Inflammatory macrophage (primary cell): ENCODE results near the gene SP6.

Experiments
- DNase-seq, 2 donors: peaks; one replicate each; pipeline ENCODE4 v3.0.0-alpha.2; 2020 to 2022

Gene SP6

DNA sequence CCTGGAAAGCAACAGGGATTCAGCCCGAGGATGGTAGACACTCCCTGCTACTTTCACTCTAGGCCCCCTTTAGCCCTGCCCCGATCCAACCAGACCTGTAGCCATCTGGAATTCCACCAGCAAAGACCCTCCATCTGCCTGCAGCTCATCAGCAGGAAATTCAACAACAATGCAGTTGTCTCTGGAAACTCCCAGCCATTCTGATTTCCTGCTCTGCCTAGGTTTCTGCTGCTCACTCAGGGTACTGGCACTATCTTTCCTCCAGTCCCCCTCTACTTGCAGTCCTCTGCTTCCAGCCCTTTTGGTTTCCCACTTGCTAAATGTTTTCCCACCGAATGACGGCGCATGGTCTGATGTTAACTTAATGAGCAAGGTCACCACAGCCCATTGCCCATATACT lies 2.7 kb upstream of the SP6 start:
- DNase-seq, result no peak

DNA sequence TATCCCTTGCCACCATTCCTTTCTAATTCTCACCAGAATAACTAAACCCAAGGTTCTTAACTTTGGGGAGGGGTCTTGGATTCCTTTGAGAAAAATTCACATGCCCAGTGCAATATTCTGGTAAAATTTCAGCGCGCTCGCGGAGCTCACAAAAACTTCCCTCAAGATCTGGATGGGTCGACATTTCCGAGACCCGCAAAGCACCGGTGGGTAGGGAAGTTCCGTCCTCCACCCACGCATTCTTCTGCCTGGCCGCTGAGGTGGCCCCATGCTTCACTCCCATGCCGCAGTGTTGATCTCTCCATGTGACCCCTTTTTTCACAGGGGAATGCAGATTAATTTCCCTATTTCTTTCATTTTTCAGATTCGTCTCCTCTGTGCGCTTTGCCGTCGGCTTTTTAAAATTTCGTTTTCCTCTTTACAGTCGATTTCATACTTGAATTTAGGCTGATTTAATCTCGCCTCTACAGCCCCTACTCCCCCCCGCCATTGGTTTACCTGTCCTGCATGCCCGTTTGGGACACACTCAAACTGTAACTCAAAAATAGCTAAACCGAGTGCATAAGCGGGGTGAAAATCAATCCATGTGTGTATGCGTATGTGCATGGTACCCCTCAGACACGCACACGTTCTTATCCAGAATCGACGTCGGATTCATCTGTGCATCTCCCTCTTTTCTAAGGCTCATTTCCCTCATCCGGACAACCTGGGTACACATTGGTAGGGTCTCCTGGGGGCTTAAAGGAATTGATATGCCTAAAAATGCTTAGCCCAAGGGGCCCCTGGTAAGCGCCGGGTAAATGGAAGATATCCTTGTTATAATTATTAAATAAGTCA lies 1.4 kb upstream of the SP6 start:
- peak in 1 of 2 donors; percentile 59 for DNase-seq

DNA sequence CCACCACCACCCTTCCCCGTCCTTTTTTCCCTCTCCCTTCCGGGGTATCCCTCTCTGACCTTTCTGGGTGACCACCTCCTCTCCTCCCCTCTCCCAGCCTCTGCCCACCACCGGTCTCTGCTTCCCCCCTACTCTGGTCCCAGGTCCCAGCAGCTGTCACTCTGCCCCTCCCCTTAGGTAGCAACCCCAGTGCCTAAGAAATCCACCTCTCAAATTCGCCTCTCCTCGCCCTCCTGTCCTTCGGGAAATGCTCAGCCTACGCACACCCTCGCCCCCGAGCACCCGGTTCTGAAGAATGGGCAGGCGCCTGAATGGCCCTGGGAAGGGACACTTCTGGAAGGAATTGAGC lies 775 bp upstream of the SP6 start:
- no peak for DNase-seq

DNA sequence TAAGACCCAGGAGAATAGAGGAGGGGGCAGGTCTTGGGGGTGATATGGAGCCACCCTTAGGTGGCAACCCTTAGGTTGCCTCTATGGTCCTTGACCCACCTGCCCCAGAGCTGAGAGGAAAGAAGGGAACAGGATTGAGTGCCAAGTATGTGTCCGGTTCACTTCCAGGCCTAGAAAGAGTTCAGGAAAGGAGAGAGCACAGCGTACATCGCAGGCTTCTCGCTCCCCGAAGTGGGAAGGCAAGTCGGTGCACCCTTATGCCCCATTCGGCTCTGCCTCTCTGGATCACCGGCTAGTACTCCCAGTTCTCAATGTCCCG lies 631 bp downstream of the SP6 start:
- no peak for DNase-seq

DNA sequence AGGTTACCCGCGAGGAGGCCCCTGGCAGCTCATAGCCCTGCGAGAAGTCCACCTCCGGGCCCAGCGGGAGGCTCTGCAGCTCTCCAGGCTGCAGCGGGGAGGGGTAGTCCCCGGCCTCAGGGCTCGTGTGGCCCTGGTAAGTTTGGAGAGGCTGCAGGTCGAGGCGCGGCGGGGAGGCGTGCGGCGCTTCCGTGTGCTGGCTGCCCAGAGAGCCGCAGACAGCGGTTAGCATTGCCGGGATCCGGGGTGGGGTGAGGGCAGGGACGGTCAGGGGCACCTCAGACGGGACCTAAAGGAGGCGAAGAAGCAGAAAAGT lies 2.8 kb downstream of the SP6 start:
- DNase-seq, result no peak

DNA sequence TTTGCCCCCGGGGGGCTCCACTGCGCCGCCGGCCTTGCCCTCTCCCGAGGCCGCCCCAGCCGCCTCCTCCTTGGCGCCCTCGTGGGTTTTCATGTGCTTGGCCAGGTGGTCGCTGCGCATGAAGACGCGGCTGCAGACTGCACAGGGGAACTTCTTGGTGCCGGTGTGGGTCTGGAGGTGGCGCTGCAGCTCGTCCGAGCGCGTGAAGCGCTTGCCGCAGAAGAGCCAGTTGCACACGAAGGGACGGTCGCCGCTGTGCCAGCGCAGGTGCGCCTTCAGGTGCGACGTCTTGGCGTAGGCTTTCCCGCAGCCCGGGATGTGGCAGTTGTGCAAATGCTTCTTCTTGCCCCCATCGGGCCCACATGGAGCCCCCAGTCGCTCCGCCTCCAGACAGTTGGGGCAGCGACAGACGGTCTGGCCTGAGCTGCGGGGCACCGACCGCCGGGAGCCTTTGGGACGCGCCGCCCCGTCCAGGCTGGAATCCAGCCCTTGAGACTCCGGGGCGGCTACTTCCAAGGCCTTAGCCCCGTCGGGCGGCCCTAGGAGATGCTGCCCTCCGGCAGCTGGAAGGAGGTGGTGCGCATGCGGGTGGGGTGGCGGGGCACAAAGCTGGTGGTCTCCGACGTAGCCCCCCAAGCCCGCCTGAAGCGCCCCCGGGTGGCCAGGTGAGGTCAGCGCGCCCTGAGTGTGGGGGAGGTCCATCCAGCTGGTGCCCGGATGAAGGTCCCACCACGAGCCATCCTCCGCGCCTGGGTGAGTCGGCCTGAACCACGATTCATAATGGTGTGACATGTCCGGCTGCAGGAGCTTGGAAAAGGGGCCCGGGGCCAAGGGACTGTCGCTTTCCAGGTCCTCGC lies 3.4 kb downstream of the SP6 start:
- DNase-seq, result peak in 1 of 2 donors; percentile 24

DNA sequence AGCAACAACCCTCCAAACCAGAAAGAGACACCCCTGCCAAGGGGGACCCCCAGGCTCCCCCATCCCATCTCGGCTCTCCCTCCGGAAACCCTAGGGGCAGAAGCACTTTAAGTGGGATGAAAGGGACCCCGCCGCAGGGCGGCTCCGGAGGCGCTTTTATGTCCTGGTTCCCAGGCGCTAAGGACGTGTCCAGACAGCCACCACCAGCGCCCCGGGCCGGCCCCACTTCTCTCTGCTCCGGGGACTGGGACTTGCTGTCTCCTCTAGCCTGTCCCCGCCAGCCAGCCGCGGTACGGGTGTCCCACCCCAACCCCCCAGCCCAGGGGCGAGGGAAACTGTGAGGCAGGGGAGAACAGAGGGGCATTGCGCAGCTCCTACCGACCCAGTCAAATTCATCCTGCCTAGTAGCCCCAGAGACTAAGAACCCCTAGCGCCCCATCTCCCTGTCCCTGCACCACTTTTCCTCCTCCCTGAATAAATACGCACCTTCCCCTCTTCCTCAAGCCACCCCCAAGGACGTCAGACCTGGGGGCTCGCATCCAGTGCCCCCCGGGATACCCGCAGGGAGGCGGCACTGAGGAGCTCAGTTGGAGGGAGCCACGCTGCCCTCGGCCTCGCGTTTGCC lies 4.1 kb downstream of the SP6 start:
- no peak for DNase-seq

DNA sequence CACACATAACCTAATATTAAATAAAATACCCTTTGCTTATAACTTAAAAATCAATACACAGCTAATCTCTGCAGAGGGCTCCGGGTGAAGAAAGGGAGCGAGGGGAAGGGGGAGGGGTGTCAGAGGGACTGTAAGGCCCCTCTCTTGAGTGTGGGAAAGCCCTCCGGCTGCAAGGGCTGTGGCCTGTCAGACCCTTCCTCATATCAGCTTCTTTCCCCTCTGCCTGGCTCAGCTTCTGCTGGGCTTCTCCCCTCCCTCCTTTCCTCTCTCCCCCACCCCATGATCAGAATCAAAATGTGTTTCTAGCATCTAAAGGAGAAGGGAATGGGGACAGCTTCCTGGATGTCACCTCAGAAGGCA lies 5.3 kb downstream of the SP6 start:
- DNase-seq, result no peak

DNA sequence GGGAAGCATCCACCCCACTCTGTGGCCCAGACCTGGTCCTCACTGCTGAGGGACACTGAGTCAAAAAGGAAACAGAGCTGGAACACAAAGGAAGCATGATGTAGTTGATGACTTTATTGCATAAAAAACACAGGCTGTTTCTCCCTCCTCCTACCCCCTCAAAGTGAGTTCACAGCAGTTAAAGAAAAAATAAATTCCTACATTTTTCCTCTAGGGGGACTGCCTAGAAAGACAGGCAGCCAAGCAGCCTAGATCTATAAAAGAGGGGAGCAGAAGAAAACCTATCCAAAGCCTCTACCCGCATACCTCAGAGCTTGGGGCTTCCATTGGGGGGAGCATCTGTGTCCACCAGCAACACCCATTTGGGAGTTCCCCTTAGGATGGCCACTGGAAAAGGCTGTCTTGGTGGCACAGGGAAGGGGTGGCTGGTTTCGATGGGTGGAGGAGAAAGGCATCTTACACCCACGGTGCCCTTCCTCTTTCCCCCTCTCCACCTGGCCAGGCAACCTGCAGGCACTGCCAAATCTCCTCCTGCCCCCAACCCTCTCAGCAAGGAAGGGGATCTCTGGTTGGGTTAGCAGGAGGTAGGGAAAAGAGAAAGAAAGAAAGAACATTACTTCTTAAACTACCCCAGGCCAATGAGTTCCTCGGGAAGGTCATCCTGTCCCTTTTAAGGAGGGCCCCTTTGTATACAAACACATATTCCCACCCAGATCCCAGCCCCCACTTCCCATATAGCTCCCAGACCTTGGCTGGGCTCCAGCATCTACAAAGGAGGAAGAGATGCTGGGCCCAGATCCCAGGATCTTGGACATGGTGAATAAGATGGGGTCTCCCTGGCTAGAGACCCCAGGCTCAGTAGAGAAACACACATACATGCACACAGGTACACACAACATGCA lies 5.9 kb downstream of the SP6 start:
- DNase-seq, result peak; percentile 12 to 28

DNA sequence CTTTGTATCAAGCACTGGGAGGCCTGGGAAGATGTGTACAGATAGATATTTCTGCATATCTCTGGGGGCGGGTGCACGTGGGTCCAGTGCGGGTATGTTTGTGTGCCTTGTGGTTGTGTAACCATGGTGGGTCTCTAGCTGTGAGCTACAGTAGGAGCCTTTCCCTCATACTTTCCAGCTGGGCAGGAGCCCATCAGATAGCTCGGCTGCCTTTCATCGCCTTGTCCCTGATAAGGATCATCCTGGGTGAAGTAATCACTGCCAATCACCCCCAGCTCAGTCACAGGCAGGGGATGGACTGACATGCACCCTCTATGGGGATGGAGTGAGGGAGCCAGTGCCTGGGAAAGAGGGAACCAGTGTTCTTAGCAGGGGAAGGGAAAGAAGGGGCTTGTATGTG lies 6.7 kb downstream of the SP6 start:
- no peak for DNase-seq

DNA sequence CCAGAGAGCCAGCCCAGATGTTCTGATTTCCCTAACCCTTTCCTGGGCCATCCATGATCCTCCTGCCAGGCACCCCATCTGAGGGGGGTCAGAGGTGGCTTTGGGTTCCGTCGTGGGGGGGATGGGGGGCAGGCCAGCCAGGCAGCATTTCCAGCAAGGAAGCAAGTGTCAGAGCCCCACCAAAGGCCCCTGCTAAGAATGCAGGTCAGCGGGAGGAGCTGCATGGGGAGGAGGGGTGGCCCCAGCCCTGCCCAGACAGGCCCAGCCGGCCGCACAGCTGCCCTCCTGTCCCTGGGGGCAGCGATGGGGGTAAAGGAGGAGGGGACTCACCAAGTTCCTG lies 7.6 kb downstream of the SP6 start:
- no peak for DNase-seq

DNA sequence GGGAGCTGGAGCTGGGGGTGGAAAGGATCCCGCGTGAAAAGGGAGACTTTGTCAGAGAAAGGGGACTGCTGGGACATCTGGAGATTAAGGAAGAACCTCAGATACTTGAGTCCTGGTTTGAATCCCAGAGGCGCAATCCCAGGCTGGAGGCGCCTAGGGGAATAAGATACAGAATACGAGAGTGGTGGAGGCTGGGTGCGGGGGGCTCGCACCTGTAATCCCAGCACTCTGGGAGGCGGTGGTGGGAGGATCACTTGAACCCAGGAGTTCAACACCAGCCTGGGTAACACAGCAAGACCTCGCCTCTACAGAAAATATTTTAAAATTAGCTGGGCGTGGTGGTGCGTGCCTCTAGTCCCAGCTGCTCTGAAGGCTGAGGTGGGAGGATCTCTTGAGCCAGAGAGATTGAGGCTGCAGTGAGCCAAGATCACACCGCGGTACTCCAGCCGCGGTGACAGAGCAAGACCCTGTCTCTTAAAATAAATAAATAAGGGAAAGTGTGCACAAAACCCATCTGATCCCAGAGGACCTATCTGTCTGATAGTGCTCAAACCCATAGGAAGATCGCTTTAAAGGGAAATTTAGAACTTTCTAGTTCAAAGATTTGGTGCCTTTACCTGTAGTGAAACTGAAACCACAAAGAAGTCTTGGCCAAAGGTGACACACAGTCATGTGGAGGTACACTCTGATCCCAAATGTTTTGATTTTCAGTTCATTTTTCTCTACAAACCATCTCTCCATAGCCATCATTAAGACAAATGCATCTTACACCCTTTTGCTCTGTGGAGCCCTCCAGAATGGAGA lies 9.3 kb downstream of the SP6 start:
- no peak for DNase-seq

DNA sequence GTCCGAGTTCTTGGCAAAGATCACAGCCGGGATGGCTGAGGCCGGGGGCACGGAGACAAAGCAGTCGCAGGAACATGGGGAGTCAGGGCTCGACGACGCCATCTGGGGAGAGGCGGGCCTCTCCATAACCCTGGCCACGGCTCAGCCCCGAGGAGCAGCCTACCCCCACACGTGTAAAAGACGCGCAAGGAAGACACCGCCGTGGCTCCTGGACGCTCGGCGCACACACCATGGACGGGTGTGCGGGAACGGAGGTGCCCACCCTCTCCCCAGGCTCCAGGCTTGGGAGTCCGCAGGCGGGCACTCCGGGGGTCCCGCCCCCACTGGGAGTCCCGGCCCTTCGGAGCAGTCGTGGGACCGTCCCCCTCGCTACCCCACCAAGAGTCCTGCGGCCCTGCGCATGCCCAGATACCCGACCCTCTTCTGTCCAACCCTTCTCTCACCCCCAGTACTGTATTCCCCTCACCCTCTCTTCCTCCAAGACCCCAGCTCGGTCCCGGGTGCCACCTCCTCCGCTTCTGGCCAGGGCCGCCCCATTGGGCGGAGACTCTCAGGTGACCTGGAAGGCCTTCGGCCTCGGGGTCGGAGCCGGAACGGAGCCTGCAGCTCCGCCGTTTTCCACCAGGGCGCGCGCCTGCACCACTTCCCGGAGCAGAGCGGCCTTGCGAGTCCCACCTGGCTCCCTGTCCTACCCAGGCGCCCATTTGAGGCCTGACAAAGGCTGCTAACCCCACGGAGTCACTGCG lies 10.0 kb downstream of the SP6 start, which contains the start of gene SCRN2:
Gene SCRN2 (minus strand): TSS at position 532 of the 746 bp plus-strand sequence. CDS start 430 bp downstream, at position 102.
- peak; percentile 87 to 92 for DNase-seq

DNA sequence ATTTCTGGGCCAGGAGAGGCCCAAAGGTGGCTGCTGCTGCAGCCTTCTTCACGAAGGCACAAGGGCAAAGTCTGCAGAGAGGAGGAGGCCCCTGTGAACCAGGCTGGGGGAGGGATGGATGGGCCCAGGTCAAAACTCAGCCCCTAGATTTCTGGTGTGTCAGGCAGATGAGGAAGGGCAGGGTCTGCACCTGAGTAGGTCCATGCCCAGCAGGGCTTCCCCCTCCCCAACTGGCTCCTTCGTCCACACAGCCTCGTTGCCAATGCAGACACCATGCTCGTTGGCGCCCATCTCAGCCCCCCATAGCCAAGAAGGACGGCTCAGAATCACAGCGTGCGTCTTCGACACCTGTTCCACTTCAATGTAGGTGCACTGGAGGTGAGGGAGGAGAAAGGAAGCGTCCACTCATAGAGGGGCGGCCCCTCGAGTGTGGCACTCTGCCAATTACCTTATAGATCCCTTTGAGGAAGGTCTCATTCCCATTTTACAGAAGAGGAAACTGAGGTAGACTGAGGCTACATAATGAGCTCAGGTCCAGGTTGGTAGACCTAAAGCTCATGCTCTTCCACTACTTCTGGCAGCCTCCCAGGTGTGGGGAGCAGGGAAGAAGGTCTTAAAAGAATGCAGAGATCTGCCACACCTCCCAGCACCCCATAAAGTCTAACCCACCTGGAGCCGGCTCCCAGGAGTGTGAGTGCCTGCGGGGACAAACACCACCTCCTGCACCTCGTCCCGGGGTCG lies 10.8 kb downstream of the SP6 start:
- no peak for DNase-seq

DNA sequence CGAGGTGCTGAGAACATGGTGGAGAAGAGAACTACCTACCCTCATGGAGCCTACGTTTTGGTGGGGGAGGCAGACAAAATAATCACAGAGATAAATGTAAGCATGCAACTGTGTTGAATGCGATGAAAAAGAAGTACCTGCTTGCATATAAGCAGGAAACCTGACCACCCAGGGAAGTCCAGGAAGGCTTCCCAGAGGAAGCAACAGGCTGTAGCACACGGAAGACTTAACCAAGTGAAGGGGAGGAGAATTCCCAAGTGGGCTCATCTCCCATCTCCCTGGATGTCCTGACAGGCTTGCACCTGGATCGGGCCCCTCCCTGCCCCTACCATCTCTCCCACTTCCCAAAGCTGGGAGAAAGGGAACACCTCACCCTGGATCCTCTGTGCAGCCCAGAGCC lies 11.9 kb downstream of the SP6 start:
- DNase-seq, result no peak

DNA sequence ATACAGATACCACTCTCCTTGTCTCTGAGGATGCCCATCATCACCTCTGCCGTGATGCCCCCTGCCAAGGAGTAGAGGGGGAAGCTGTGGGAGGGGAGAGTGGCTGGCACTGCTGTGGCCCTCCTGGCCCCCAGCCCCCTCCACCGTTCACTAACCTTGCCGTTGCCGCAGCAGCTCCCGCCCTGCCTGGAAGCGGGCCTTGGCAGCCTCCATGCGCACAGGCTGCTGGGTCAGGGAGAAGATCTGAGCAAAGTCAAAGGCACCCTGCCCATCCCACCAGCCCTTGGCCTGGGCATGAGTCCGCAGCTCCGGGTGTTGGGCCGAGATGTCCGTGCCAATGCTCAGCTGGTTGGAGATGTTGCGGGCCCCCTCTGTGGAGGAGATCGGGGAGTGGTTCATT lies 12.3 kb downstream of the SP6 start:
- DNase-seq, result no peak

DNA sequence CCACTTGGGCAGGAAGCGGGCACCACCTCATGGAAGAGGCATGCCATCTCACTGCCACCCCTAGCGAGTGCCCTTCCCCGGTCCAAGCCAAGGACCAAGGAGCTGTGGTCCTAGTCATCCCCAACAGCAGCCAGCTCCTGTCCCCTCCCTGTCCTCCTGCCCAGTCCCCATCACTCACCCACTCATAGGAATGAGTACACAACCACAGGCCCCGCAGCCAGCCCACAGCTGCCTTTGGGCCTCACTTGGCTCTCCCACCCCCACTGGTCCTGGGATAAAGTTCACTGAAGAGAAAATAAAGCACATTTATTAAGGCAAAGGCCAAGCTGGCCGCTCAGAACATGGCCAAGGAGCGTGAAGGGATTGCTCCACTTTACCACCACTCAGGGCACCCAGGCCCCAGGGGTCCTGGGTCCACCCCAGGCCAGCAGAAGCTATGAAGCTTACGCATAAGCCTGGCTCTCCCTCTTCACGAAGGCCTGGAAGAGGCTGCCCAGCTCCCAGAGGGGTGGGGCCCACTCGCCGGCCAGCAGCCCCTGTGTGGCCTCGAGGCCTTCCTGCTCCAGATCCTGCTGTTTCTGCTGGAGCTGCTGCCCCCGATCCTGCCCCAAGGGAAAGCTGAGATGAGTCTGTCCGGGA lies 13.4 kb downstream of the SP6 start:
- DNase-seq, result no peak

DNA sequence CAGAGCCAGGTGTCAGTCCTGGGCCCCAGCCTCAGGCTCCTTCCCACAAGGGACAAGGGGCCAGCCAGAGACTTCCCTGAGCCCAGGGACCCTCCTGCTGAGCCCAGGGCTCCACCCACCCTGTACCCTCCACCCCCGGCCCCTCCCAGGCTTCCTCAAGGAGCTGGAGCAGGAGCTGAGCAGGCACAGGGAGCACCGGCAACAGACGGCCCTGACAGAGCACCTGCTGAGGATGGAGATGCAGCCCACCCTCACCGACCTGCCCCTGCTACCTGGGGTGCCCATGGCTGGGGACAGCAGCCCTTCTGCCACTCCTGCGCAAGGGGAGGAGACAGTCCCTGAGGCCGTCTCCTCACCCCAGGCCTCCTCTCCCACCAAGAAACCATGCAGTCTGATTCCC lies 14.4 kb downstream of the SP6 start:
- DNase-seq, result no peak

DNA sequence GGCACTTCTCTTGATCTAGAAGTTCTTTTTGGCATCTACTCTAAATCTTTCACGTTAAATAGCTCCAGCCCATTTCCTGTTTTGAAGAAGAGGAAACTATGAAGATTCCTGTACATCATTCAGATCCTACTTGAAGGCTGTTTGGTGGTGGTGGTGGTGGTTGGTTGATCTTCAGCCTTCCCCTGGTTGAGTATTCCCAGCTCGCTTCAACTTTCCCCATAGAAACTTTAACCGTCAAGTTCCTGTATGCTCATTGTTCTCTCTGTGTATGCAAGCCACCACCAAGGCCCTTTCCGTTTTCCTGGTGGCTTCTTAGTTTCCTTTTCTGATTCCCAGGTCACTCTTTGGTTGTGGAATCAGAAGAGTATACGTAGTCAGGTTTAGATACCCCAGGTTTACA lies 16.2 kb downstream of the SP6 start:
- DNase-seq, result no peak

DNA sequence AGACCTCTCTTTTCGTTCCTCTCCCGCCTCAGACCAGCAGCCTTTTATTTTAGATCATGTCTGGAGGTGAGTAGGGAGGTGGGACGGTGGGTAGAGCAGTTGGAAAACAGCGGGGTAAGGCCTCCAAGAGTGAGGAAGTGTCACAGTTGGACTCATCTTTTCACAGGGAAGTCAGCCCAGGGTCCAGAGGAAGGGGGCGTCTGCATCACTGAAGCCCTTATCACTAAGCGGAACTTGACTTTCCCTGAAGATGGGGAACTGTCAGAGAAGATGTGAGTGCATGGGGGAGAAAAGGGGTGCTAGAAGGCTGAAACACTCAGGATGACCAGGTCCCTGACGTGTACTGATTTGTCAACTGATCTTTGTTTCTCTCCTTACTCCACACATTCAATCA lies 19.0 kb downstream of the SP6 start:
- DNase-seq, result peak; percentile 69 to 81
